ENCODE results near the gene BCAS3.

GRCh38 chr17:60646701-60647100, 30.9 kb upstream of the BCAS3 start:
- TF ChIP-seq CTCF (IDR thresholded peaks at IDR 0.05) (no peak), ZFX (IDR thresholded peaks at IDR 0.05; ENCODE audit: borderline replicate concordance) (no peak)
